CD1c-positive myeloid dendritic cell (primary cell): ENCODE measurements around the gene PAFAH1B1.
A peak's percentile ranks its signal among the peaks of the same experiment; 100 is the strongest.
"Not testable (repeated sequence)": the region's sequence is repeated elsewhere in the genome, so short reads cannot be mapped to it uniquely, and the experiment has no call there.

Experiments used
- DNase-seq: peaks from one replicate; pipeline ENCODE4 v3.0.0-alpha.2; 2016; ENCODE audit errors: extremely low spot score

PAFAH1B1 gene

GRCh38 chr17:2635675-2636074, 42.2 kb downstream of the PAFAH1B1 start:
- DNase-seq = no peak

- DNase-seq = no peak
These were observed 42.9 kb downstream of the PAFAH1B1 start for GRCh38 chr17:2636169-2636930.

GRCh38 chr17:2637422-2637821, 44.0 kb downstream of the PAFAH1B1 start:
- no peak for DNase-seq

GRCh38 chr17:2644971-2645370, 51.5 kb downstream of the PAFAH1B1 start:
- no peak for DNase-seq

- DNase-seq = peak; percentile 6
These were observed 54.5 kb downstream of the PAFAH1B1 start for GRCh38 chr17:2647957-2648356.

GRCh38 chr17:2649191-2649590, 55.7 kb downstream of the PAFAH1B1 start:
- DNase-seq = no peak

GRCh38 chr17:2652911-2653310, 59.5 kb downstream of the PAFAH1B1 start:
- not testable (repeated sequence) for DNase-seq

- DNase-seq = peak; percentile 9
These were observed 62.1 kb downstream of the PAFAH1B1 start for GRCh38 chr17:2655546-2655945.

GRCh38 chr17:2656283-2656682, 62.8 kb downstream of the PAFAH1B1 start:
- no peak for DNase-seq

GRCh38 chr17:2659337-2659736, 65.9 kb downstream of the PAFAH1B1 start:
- DNase-seq = peak; percentile 41

GRCh38 chr17:2660410-2660809, 67.0 kb downstream of the PAFAH1B1 start:
- DNase-seq = not testable (repeated sequence)

GRCh38 chr17:2672026-2672425, 78.6 kb downstream of the PAFAH1B1 start:
- no peak for DNase-seq

- not testable (repeated sequence) for DNase-seq
These were observed 85.8 kb downstream of the PAFAH1B1 start for GRCh38 chr17:2679247-2679646.

- no peak for DNase-seq
These were observed 87.5 kb downstream of the PAFAH1B1 start for GRCh38 chr17:2680961-2681360.

- no peak for DNase-seq
These were observed 88.2 kb downstream of the PAFAH1B1 start for GRCh38 chr17:2681650-2682049.

- DNase-seq = no peak
These were observed 88.9 kb downstream of the PAFAH1B1 start for GRCh38 chr17:2682176-2682938.

GRCh38 chr17:2683912-2684311, 90.5 kb downstream of the PAFAH1B1 start:
- no peak for DNase-seq

- DNase-seq = no peak
These were observed 91.1 kb downstream of the PAFAH1B1 start for GRCh38 chr17:2684549-2684948.

GRCh38 chr17:2685696-2686095, 92.2 kb downstream of the PAFAH1B1 start:
- DNase-seq = no peak

GRCh38 chr17:2687074-2687418, 93.6 kb downstream of the PAFAH1B1 start:
- DNase-seq = no peak

- no peak for DNase-seq
These were observed 95.2 kb downstream of the PAFAH1B1 start for GRCh38 chr17:2688351-2689342.
